HG03139 (cell line): ENCODE measurements around the gene EXOC3.
"Not testable (repeated sequence)": the region's sequence is repeated elsewhere in the genome, so short reads cannot be mapped to it uniquely, and the experiment has no call there.

Experiments used
- ATAC-seq: cut with Tn5 transposase; IDR thresholded peaks from one replicate; pipeline ENCODE4 v1.9.1; 2021; ENCODE audit not compliant: unreplicated experiment

Gene EXOC3

DNA sequence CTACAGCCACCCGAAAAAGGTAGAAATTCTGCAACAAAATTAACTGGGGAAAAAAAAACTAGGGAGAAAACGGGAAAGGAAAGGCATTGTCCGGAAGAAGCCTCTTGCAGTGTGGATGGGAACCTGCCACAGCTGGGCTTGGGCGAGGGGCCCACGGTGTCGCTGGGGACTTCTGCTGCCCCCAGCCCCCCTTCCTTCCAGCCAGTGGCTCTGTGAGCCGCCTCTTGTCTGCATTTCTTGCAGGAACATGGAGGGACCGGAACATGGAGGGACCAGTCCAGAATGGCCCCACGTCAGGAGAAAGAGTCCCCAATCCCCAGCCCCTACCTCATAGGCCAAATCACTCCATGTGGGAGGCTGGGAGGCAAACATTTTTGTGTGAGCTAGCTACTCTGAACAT lies 36.9 kb upstream of the EXOC3 start:
- no peak for ATAC-seq

- ATAC-seq: no peak
Measured at GRCh38 chr5:407051-407450, 35.9 kb upstream of the EXOC3 start.

DNA sequence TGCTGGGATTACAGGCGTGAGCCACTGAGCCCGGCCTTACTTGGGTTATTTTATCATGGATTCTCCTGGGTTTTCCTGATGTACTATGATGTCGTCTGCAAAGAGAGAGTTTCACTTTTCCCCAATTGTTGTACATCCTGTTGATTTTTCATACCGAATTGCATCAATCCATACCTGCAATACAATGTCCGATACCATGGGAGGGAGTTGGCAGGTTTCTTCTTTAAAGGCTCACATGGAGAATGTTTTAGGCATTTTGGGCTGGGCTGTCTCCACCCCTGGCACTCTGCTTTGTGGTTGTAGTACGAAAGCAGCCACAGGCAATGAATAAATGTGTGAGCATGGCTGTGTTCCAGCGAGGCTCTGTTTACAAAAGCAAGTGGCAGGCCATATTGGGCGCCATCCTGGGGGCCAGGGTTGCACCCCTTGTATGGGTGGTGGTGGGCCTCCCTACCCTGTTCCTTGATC lies 35.1 kb upstream of the EXOC3 start:
- ATAC-seq: no peak

DNA sequence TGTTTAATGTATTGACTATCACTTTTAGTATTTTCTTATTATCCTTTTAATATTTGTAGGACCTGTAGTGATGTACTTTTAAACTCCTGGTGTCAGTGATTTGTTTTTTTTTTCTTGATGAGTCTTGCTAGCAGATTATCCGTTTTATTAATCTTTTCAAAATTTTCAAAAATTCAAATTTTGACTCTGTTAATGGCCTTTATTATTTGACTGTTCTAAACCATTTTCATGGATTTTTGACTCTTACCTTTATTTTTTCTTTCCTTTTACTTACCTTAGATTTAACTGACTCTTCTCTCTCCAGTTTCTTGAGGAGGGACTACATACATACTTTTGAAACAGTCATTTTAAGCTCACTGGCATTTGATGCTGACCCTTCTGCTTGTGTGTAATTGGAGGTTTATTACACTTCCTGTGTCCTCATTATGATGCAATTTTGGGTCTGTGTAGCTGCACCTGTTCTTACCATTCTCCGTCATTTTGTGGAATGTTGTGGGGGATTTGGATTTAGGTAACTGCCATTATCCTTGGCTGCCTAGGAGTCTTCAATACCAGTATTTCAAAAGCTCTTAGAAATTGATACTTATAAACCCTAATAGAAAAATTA lies 32.0 kb upstream of the EXOC3 start:
- ATAC-seq: no peak

DNA sequence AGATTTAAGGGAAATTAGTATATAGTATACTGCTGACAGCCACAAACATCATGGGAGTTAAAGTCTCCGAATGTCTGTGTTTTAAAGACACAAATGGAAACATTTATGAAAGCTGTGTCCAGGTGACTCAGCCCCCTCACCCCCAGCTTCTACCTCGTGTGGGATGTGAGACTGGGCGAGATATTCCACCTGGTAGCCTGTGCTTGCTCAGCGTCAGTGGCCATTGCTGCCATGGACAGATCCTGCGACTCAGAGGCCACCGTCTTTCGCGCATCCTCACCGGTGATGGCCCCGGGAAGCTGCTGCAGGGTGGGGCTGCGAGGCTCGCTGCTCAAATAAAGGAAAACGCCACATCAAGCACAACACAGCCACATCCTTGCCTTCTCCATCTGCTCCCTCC lies 31.2 kb upstream of the EXOC3 start:
- no peak for ATAC-seq

DNA sequence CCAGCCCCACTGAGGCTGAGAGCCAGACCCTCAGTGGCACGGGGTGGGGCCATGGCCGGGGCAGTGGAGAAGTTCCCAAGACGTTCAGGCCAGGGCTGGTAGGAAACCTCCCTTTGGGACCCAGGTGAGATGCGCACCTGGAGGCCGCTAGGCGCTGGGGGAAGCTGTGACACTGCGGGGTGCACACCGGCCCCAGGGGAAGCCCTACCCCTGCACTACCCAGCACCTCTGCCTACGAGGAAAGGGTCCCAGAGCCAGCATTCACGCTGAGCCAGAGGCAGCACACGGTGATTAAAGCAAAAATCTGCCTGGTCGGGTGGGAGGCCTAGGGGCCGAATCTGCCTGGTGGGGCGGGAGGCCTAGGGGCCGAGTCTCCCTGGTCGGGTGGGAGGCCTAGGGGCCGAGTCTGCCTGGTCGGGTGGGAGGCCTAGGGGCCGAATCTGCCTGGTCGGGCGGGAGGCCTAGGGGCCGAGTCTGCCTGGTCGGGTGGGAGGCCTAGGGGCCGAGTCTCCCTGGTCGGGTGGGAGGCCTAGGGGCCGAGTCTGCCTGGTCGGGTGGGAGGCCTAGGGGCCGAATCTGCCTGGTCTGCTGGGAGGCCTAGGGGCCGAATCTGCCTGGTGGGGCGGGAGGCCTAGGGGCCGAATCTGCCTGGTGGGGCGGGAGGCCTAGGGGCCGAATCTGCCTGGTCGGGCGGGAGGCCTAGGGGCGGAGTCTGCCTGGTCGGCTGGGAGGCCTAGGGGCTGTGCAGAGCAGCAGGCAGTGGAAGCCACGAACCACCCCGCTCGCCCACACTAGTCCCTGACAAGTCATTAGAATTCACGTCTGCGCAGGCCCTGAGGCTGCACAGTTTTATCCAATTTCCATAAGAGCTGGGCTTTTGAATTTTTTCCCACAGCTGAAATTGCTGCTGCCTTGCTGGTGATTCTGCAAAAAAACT lies 27.7 kb upstream of the EXOC3 start:
- ATAC-seq: not testable (repeated sequence)

DNA sequence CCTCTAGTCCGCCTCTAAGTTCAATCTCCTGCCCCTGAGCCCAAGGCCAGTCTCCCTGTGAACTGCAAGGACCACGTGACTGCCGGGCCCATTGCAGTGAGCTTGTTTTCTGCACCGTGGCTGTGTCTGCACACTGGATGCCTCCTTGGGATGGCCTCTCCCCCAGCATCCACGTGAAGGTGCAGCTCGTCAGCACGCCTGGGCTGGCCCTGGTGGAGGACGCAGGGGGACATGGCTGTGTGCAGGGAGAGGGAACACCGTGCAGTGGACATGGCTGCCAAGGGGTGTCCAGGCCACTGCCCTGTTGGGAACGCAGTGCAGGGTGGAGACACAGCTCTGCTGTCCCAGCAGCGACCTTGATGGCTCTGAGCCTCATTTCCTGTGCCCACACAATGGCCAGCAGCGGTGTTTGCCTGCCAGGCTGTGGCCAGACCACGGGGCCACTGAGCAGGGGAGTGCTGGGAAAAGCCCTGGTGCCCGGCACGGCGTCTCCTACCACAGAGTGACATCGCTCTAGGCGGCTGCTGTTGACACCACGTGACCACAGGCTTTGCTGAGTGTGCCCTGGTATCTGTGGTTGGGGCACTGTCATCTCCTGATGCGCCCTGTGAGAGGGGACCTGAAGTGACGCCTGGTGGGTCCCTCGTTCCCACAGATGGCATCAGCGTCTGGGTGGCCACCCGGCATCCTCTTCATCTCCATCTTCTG lies 26.9 kb upstream of the EXOC3 start:
- no peak for ATAC-seq

- ATAC-seq: no peak
Measured at GRCh38 chr5:416636-416960, 26.4 kb upstream of the EXOC3 start.

DNA sequence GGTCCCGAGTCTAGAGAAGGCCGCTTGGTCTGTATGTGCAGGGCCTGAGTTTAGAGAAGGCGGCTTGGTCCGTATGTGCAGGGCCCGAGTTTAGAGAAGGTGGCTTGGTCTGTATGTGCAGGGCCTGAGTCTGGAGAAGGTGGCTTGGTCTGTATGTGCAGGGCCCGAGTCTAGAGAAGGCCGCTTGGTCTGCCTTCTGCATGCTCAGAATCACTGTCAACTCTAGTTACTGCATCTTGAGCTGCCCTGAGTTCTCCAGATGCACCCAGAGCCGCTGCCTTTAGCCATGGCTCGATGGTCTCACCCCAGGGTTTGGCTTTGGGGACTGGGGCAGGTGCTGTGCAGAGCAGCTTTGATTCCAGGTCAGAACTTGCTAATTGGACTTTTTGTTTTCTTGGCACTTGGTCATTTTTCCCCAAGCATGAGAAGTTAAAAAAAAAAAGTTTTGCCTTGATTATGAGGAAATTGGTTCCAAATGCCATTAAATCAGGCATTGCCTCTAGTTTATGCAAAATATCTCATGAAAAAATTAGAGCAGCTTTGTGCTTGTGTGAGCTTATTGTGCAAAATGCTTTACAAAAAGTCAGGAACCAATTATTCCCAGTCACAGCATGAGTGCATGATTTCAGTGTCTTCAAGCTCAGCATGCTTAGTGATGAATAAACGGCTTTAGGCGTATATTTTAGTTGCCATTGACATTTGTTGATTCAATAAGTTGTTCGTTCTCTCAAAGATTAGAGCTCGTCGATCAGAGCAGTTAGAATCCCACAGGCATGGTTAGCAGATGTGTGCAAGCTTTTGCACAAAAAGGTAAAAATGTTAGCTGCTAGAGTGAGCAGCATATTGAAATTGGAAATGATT lies 25.4 kb upstream of the EXOC3 start:
- ATAC-seq: no peak

DNA sequence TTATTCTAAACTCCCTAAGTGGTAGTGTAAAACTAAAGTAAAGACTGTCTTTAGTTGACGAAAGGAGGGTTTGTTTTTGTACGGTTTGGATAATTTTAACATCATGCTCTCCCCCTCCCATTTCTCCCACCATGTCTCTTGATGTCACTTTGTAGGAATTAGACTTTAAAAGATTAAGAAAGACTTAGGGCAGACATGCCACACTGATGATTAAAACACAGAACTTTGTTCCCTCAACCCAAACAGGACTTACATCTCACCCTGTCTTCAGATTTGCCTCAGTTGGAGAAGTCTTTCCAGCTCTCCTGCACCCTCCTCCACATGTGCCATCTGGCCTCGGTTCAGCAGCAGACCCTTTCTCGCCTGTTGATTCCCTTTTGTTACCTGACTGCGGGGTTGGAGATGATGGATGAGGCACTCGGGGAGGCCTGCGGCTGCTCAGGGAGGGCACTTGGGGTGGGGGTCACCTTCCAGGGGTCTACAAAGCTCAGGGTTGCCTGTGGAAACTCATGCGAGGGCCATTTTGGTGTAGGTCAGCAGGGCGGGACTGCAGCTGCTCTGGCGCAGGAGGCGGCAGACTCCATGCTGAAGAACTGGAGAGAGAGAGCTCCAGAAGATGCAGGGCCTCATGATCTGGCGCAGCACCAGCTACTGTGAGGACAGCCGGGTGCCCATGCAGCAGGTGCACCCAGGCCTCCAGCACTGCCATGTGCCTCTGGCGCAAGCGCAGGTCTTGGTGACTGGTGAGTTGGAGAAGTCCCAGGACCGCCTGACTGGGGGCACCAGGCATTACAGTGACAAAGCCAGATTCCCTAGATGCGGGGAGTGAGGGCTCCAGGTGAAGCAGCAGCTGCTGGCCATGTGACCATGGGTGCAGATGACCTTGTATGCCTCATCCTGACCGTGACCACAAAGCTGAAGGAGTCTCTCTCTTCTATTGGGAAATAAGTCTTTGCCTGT lies 24.5 kb upstream of the EXOC3 start:
- no peak for ATAC-seq

GRCh38 chr5:419970-420369 lies 23.0 kb upstream of the EXOC3 start:
- no peak for ATAC-seq

DNA sequence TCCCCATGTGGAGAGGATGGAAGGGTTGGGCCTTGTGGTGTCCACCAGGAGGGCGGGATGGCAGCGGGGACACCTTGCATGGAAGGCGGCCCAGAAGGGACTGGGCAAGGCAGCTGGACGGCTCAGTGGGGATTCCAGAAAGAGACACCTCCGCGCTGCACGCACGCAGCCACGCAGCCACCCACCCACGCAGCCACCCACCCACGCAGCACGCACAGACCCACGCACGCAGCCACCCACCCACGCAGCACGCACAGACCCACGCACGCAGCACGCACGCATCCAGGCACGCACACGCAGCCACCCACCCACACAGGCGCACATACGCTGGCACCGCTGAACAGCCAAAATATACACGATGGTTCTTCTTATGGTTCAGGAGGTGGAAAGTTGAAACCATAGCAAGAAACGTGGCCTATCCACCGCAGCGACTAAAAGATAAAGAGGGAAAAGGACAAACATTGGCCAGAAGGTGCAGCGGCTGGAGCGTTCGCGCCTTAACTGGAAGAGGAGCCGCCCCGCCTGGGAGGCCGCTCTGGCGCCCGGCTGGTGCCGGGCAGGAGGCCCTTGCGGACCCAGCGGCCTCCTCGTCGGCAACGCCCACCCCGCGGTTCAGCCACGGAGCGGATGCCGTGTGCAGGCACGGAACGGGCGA lies 22.2 kb upstream of the EXOC3 start:
- ATAC-seq: no peak

DNA sequence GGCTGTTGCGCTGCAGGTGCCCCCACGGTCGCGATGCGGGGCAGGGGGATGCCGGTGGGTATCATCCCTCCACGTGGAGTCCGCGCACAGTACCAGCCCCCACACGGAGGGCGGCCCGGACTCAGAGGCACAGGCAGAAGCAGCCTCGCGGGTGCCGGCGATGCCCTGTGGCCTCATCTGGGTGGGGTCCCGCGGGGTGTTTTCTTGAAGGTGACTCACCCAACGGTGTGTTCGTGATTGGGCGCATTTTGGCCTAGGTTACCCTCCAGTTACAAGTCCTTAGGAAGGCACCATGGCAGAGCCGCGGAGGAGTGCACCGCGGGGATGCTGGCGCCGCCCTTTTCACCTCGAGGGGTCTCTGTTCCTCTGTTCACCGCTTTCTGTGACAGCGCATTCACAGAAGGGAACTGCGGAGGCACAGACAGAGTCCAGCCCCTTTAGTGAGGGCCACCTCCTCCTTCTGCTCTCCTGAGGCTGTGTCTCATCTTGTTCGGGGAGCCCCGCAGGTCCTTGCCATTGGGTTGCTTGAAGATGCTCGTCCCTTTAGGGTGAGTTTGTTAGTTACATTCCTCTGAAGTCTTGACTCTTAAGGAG lies 21.6 kb upstream of the EXOC3 start:
- no peak for ATAC-seq

- no peak for ATAC-seq
Measured at GRCh38 chr5:421901-422300, 21.1 kb upstream of the EXOC3 start.

DNA sequence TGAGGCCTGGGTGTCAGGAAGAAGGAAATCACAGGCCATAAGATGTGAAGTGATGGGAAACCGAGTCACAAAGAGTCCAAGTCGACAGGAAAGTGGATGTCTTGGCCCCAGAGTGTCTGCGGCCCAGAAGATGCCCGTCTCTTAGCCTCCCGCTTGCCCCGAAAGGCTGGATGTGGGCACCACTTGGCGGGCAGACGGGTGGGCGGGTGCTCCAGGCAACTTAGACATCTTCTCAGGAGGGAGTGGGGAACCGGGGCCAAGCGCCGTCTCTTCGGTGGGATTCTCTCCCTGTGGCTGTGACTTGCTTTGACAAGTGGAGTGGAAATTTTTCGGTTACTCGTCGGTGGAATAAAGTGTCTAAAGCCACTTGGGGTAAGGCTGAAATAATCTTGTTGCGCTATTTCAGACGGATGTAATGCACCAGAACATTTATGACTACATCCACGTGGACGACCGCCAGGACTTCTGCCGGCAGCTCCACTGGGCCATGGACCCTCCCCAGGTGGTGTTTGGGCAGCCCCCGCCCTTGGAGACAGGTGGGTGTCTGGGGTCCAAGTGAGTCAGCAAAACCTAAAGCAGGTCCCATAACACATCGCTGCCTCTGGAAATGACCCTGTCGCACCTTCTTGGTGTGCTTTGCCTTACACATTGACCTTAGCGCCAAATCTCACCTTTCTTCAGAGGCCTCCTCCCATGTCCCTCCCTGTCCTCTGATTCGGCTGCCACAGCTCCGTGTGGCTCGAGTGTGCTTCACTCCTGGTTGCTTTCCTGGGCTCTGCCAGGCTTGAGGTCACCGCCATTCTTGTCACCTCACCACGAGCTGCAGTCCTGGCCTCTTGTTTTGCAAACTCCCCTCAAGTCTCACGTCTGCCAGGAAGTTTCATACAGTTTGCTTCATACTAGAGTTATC lies 20.4 kb upstream of the EXOC3 start:
- ATAC-seq: no peak

DNA sequence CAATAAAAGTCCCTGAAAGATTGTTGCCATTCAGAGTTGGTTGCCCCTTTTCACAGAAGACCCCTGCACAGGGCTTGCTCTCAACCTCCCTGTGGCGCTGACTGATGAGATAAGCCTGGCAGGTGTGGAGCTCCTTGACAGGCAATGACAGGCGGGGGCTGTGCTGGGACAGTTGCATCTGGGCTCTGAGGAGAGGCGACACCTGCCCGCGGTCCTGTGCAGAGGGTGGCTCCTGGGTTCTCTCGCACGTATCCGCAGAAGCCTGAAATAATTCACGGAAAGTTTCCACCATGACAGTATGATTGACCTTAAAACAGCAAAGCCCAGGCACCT lies 19.8 kb upstream of the EXOC3 start:
- no peak for ATAC-seq

DNA sequence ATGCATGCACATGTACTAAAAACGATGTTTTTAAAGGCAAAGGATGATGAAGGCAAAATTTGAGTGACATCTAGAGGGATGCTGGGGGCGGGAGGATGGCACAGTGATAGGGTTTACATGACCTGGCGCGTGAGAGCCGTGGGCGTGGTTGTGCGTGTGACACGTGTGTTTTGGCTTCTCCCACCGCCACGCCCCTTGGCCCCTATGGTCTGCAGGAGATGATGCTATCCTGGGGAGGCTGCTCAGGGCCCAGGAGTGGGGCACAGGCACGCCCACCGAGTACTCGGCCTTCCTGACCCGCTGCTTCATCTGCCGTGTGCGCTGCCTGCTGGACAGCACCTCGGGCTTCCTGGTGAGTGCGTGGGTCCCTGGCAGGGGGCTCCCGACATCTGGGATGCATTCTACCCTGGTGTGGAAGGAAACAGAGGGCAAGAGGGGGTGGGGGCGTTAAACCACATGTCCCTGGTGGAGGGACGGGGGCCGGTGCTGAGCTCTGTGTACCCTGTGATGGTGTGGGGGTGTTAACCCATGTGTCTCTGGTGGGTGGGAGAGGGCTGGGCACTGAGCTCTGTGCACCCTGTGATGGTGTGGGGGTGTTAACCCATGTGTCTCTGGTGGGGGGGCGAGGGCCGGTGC lies 19.2 kb upstream of the EXOC3 start:
- ATAC-seq: no peak
